GM12801 (cell line): ENCODE measurements around the gene ARFRP1.

Source experiments
- TF ChIP-seq, protein P1 (sequence below): IDR thresholded peaks from one replicate; pipeline ENCODE4 v1.5.1; 2011; ENCODE audit warnings: control low read depth; ENCODE audit not compliant: insufficient read length; ENCODE audit errors: extremely low read depth

Gene ARFRP1, protein sequence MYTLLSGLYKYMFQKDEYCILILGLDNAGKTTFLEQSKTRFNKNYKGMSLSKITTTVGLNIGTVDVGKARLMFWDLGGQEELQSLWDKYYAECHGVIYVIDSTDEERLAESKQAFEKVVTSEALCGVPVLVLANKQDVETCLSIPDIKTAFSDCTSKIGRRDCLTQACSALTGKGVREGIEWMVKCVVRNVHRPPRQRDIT

DNA sequence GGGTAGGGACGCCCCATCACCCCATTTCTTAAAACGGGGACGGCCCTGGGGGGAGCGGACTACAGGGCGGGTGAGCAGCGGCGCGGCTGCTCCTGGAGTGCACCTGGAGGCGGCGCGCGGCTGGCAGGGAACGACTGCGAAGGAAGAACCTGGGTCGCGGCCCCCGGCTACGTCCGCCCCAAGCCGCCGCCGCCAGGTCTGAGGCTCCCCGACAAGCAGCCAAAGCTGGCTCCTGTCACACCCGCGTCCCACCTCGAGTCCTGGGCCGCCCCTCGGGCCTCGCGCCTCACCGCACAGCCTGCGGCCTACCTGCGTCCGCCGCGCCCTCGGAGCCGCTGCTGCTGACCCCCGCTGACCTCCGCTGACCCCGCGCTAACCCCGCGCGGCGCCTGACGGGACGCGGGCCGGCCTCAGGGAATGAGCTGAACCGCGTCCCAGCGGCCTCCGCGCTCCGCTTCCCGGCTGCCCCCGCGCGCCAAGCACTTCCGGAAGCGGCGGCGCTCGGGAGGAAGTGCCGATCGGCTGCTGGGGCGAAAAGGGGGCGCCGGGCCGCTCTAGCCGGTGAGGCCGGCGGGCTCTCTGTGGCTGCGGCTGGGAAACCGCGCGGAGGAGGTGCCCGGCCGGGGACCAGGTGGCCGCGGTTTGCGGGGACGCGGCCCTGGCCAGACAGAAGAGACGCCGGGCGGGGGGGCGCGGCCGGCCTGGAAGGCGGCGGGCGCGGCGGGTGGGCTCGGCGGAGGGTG lies at the start of gene ARFRP1, which contains the start of gene ZGPAT:
TSS of gene ARFRP1 (minus strand) at position 419 of the 743 bp plus-strand sequence. CDS start 885 bp downstream, outside the sequence.
TSS of gene ZGPAT (plus strand) at position 482 of the 743 bp plus-strand sequence. CDS start 542 bp downstream, outside the sequence.
- TF ChIP-seq, protein P1, sequence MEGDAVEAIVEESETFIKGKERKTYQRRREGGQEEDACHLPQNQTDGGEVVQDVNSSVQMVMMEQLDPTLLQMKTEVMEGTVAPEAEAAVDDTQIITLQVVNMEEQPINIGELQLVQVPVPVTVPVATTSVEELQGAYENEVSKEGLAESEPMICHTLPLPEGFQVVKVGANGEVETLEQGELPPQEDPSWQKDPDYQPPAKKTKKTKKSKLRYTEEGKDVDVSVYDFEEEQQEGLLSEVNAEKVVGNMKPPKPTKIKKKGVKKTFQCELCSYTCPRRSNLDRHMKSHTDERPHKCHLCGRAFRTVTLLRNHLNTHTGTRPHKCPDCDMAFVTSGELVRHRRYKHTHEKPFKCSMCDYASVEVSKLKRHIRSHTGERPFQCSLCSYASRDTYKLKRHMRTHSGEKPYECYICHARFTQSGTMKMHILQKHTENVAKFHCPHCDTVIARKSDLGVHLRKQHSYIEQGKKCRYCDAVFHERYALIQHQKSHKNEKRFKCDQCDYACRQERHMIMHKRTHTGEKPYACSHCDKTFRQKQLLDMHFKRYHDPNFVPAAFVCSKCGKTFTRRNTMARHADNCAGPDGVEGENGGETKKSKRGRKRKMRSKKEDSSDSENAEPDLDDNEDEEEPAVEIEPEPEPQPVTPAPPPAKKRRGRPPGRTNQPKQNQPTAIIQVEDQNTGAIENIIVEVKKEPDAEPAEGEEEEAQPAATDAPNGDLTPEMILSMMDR = no peak

DNA sequence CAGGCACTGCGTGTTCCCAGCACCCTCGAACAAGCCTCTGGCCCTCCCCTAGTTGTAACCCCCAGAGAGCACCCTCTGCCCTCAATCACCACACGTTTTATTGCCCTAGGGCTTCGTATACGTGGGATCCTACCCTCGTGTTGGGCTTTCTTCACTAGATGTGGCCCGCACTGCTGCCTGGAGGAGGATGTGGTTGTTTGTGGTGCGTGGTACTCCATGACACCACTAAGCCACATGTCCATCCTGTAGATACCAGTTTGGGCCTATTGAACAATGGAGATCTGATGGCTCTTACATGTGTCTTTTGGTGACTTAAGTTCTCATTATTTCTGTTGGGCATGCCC lies 48.8 kb upstream of the ARFRP1 start:
- TF ChIP-seq, protein P1 = no peak

DNA sequence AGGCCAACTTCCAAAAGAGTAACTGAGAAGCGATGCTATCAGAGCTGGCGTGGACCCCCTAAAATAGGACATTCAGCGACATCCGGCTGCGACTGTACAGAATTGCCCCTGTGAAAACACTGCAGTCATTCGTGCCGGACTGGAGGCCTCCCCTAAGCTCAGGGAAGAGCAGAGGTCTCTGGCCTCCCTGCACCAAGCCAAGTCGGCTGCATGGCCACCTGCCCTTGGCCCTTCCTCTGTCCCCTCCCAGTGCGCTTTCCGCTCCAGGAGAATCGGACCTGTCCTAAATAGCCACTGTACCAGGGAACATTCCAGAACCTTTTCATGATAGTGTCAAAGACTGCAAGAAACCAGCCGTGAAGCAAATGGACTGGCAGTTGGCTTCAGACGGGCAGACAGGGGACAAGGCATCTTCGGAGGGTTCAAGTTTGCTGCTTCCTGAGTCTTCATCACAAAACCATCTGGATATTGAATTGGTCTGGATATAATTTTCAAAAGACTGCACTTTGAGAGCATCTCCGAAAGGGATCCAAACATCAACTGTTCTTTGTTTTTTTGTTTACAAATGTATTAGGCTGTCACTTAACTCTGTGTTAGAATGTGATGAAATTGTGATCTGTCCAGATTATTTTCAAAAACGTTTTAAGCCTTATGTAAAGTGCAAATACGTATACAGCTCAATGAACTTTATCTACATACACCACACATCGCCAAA lies 48.3 kb upstream of the ARFRP1 start:
- TF ChIP-seq, protein P1 = no peak

DNA sequence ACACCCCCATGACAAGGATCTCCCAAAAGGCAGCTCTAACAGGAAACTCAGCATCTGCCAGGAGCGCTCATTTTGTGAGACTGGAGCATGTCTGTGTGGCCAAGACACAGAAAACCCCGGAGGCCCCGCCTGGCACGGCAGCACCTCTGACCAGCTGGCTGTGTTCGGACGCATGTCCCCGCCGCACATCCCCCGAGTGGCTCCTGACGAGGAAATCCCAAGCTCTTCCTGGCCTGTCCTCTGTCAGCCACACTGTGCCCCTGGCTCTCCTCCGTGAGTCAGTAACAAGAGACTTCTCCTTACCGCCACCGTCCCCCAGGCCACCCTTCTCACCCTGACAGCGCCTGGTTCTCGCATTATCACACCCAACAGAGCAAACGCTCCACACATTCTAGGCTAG lies 46.2 kb upstream of the ARFRP1 start:
- TF ChIP-seq, protein P1 = no peak

DNA sequence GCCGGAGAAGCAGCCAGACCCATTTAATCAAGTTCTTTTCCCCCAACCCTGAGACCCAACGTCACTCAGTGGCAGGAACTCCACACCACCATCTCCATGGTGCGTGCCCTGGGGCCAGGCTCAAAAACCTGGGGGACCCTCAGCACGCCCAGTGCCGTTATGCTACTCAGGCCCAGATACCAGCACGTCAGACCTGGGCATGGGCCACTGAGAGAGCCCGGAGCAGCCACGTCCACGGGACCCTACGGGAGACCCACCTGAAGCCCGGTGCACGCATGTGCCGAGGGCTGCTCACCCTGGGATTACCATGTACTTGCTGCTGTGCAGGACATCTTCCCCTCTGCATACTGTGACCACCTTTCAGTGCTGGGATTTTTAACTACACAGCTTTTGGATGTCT lies 45.6 kb upstream of the ARFRP1 start:
- TF ChIP-seq, protein P1 = no peak

DNA sequence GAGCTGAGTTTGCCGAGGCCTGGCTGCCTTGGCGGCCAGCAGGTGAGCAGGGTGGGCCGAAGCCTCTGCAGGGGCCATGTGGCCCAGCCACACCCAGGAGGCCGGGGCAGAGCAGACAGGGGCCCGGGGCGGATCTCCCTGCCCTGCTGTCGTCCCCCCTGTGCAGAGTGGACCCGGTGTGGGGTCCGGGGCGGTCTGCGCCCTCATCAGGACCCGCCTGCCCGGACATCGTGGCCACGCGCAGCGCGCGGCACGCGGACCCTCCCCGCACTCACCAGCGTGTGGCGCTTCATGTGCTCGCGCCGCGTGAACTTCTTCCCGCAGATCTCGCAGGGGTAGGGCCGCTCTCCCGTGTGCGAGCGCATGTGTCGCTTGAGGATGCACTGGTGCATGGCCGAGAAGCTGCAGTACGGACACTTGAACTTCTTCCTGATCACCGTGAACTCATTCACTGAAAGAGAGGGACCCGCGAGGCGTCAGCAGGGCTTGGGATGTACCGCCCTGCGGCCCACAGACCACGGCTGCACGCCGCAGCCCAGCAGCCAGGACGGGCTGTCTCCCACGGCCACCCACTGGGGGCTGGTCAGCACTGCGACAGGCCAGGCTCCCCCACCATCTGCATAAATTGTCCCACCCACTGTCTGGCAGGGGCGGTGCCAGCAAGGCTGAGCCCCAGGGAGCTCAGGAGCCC lies 44.8 kb upstream of the ARFRP1 start:
- TF ChIP-seq, protein P1 = no peak
